PC-9 (cell line): ENCODE data around the gene DRGX.

ENCODE experiments used
- CTCF ChIP-seq: fragments of 200-600 bp; sonication (generic); conservative IDR thresholded peaks from 2 replicates; pipeline ENCODE4 v1.6.1; 2017; ENCODE audit warnings: mixed run types, antibody characterized with exemption, mild to moderate bottlenecking, moderate library complexity
- EZH2 ChIP-seq: fragments of 200-600 bp; sonication (generic); IDR thresholded peaks from 2 replicates; pipeline ENCODE4 v1.8.0; 2017; ENCODE audit warnings: antibody characterized with exemption, low read depth

GRCh38 chr10:49362596-49363260 lies 33.2 kb downstream of the DRGX start:
- TF ChIP-seq CTCF (no peak), EZH2 (no peak)
